ENCODE results near the gene PARD3. TPM values are rescaled to one million over a fixed set of nuclear protein-coding genes. Genes with fewer than 3 reads are reported as not detected.

Gene PARD3
- total and polyA plus RNA-seq, 2 experiments from 2014 or later, result 47.2 to 59.7 TPM

DNA sequence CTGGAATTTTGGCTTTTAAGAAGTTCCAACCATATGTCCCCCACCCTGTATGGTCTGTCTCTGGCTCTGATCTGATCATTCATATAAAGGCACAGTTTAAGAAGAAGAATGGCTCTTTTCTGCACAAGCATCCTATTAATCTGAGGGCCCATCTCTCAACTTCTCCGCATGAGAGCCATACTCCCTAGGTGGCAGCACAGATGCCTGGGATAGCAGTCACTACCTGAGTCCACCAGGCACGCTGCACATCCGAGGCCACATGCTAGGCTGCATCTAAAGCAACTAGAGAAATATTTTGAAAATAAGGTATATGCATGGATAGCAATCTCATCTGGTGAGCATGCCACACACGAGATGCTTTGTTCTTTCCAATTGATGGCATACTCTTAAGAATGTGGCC is 565.5 kb downstream of the PARD3 start:
- DNase-seq (ENCODE audit: low spot score), result no peak
- TF ChIP-seq, protein P1, sequence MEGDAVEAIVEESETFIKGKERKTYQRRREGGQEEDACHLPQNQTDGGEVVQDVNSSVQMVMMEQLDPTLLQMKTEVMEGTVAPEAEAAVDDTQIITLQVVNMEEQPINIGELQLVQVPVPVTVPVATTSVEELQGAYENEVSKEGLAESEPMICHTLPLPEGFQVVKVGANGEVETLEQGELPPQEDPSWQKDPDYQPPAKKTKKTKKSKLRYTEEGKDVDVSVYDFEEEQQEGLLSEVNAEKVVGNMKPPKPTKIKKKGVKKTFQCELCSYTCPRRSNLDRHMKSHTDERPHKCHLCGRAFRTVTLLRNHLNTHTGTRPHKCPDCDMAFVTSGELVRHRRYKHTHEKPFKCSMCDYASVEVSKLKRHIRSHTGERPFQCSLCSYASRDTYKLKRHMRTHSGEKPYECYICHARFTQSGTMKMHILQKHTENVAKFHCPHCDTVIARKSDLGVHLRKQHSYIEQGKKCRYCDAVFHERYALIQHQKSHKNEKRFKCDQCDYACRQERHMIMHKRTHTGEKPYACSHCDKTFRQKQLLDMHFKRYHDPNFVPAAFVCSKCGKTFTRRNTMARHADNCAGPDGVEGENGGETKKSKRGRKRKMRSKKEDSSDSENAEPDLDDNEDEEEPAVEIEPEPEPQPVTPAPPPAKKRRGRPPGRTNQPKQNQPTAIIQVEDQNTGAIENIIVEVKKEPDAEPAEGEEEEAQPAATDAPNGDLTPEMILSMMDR (IDR thresholded peaks at IDR 0.05; ENCODE audit: poor library complexity), result peak; percentile 7
- TF ChIP-seq EZH2phosphoT487 (IDR thresholded peaks at IDR 0.05; ENCODE audit: low read depth, severe bottlenecking, unreplicated experiment) (no peak), EZH2 (IDR thresholded peaks at IDR 0.05; ENCODE audit: borderline replicate concordance) (no peak)
- H3K79me2 ChIP-seq, result no peaks in the 10 kb centered on the region
- H3K4me1 ChIP-seq (ENCODE audit: insufficient read depth), result no peaks in the 10 kb centered on the region
- H3K27ac ChIP-seq, result no peak overlapping the region
- H4K20me1 ChIP-seq (ENCODE audit: insufficient read depth, poor library complexity, severe bottlenecking), result no peaks in the 10 kb centered on the region
- H3K4me2 ChIP-seq, result no peak overlapping the region
- H3K4me3 ChIP-seq, result no peak overlapping the region
- H3K36me3 ChIP-seq (replicated peaks; ENCODE audit: insufficient read depth, low read depth), result no peaks in the 10 kb centered on the region
- H2AFZ ChIP-seq, result no peak overlapping the region
- H3K9me3 ChIP-seq (ENCODE audit: low read depth), result no peaks in the 10 kb centered on the region
- WGBS (ENCODE audit: low lambda C conversion rate, missing lambda C conversion rate), result 80% methylated on average over 4 of the region's 4 CpGs
- H3K9me2 ChIP-seq (replicated peaks; ENCODE audit: insufficient read depth), result no peaks in the 10 kb centered on the region
- no peaks in the 10 kb centered on the region for H3K27me3 ChIP-seq

DNA sequence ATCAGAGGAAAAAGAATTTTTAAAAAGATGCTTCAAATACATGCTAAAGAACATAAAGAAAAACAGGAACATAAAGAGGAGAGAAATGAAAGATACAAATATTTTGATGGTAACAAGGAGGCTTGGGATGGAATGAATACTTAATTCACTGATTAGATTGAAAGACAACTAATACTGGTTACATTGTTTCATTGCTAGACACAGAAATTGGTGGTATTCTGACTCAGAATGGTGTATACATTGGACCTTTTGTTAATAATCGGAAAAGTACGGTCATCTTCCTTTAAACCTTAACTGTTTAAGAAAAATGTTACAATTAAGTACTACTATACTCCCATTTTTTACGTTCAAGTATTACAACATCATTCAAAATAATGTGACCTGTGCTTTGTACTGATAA is 567.5 kb downstream of the PARD3 start:
- no peak overlapping the region for H2AFZ ChIP-seq
- WGBS (ENCODE audit: low lambda C conversion rate, missing lambda C conversion rate), result 88% methylated on average over 3 of the region's 3 CpGs
- no peaks in the 10 kb centered on the region for H3K36me3 ChIP-seq (replicated peaks; ENCODE audit: insufficient read depth, low read depth)
- H3K4me2 ChIP-seq, result no peak overlapping the region
- no peaks in the 10 kb centered on the region for H3K79me2 ChIP-seq
- no peak overlapping the region for H3K27ac ChIP-seq
- H3K27me3 ChIP-seq, result no peaks in the 10 kb centered on the region
- H3K4me3 ChIP-seq, result no peak overlapping the region
- no peaks in the 10 kb centered on the region for H4K20me1 ChIP-seq (ENCODE audit: insufficient read depth, poor library complexity, severe bottlenecking)
- no peaks in the 10 kb centered on the region for H3K4me1 ChIP-seq (ENCODE audit: insufficient read depth)
- TF ChIP-seq EZH2phosphoT487 (IDR thresholded peaks at IDR 0.05; ENCODE audit: low read depth, severe bottlenecking, unreplicated experiment), result no peak
- no peak for TF ChIP-seq EZH2 (IDR thresholded peaks at IDR 0.05; ENCODE audit: borderline replicate concordance)
- TF ChIP-seq, protein P1 (IDR thresholded peaks at IDR 0.05; ENCODE audit: poor library complexity), result no peak
- no peaks in the 10 kb centered on the region for H3K9me2 ChIP-seq (replicated peaks; ENCODE audit: insufficient read depth)
- no peak for DNase-seq (ENCODE audit: low spot score)
- no peaks in the 10 kb centered on the region for H3K9me3 ChIP-seq (ENCODE audit: low read depth)

DNA sequence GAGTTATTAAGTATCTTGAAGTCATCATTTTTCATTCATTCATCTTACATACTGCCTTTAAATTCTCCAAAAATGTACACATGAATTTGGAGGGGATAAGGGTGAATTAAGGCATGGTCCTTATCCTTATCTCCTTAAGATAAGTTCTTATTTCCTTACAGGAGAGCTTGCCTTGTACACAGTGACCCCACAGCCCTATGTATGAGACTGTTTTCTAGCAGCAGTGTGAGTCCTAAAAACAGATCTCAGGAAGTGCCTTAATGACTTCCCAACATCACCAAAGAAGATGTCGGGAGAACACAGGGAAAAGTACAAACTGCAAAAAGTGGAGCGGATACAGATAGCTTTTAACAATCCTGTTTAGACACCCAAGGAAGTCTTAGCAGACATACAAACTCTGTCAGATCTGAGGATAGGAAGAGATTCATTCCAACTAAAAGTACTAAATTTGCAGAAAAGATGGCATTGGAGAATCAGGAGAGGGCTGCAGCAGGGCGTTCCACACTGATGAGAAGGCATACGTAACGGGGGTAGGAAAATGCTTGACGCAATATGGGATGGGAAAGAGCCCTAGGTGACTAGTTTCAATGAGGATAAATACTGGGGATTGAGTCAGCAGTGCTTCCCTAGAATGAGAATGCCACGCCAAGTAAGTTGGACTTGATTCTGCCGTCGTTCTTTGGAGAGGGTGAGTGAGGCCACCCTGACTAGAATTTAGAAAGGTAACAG is 570.2 kb downstream of the PARD3 start:
- no peaks in the 10 kb centered on the region for H3K79me2 ChIP-seq
- H3K9me2 ChIP-seq (replicated peaks; ENCODE audit: insufficient read depth), result no peaks in the 10 kb centered on the region
- no peaks in the 10 kb centered on the region for H3K27me3 ChIP-seq
- H2AFZ ChIP-seq, result no peak overlapping the region
- no peak for DNase-seq (ENCODE audit: low spot score)
- no peaks in the 10 kb centered on the region for H3K4me1 ChIP-seq (ENCODE audit: insufficient read depth)
- no peak overlapping the region for H3K4me3 ChIP-seq
- H4K20me1 ChIP-seq (ENCODE audit: insufficient read depth, poor library complexity, severe bottlenecking), result no peaks in the 10 kb centered on the region
- TF ChIP-seq EZH2phosphoT487 (IDR thresholded peaks at IDR 0.05; ENCODE audit: low read depth, severe bottlenecking, unreplicated experiment), result no peak
- TF ChIP-seq EZH2 (IDR thresholded peaks at IDR 0.05; ENCODE audit: borderline replicate concordance), result no peak
- TF ChIP-seq, protein P1 (IDR thresholded peaks at IDR 0.05; ENCODE audit: poor library complexity), result no peak
- no peak overlapping the region for H3K27ac ChIP-seq
- no peak overlapping the region for H3K4me2 ChIP-seq
- no peaks in the 10 kb centered on the region for H3K9me3 ChIP-seq (ENCODE audit: low read depth)
- H3K36me3 ChIP-seq (replicated peaks; ENCODE audit: insufficient read depth, low read depth), result no peaks in the 10 kb centered on the region
- WGBS (ENCODE audit: low lambda C conversion rate, missing lambda C conversion rate), result 72% methylated on average over 9 of the region's 9 CpGs
